Breast epithelium (tissue), 4 donors: ENCODE data around the gene PKDREJ. TPM values are rescaled to one million over a fixed set of nuclear protein-coding genes. Genes with fewer than 3 reads are reported as not detected.

Experiments
- DNase-seq, 2 donors: peaks; one replicate each; pipeline ENCODE4 v3.0.0-alpha.2; 2019; ENCODE audit warnings: low spot score in 2 of 2
- H3K27ac ChIP-seq, 2 donors: fragments of 200-600 bp; sonication (generic) in 1 of 2; one replicate each; pipeline ENCODE4 v1.5.1; 2016 to 2019; ENCODE audit warnings: mild to moderate bottlenecking in 1 of 2
- H3K27me3 ChIP-seq, 2 donors: fragments of 200-600 bp; sonication (generic) in 1 of 2; one replicate each; pipeline versions ENCODE4 v1.5.1 to v1.6.0; 2017 to 2019; ENCODE audit warnings: control low read depth in 1 of 2, mild to moderate bottlenecking in 1 of 2
- H3K36me3 ChIP-seq: fragments of 200-600 bp; one replicate; pipeline ENCODE4 v1.5.1; 2019
- H3K4me1 ChIP-seq, 2 donors: fragments of 200-600 bp; sonication (generic); one replicate each; pipeline ENCODE4 v1.5.1; 2016 to 2019; ENCODE audit warnings: control low read depth in 1 of 2
- H3K4me3 ChIP-seq, 3 donors: fragments of 200-600 bp; sonication (generic); 1 replicate in 2 of 3; 2 replicates in 1 of 3; pipeline ENCODE4 v1.5.1; 2016 to 2019; ENCODE audit warnings: mild to moderate bottlenecking in 3 of 3, moderate library complexity in 2 of 3
- H3K9me3 ChIP-seq, 2 donors: fragments of 200-600 bp; sonication (generic) in 1 of 2; one replicate each; pipeline ENCODE4 v1.5.1; 2016 to 2019; ENCODE audit warnings: control low read depth in 1 of 2
- POLR2A ChIP-seq: fragments of 450-650 bp; IDR thresholded peaks from one replicate; pipeline ENCODE4 v1.6.1; 2016; ENCODE audit warnings: antibody characterized with exemption, mild to moderate bottlenecking, moderate library complexity
- POLR2AphosphoS5 ChIP-seq, 3 donors: sonication (generic); formaldehyde crosslinking; IDR thresholded peaks; one replicate each; pipeline ENCODE4 v1.6.1; 2017; ENCODE audit warnings: antibody characterized with exemption in 3 of 3
- intact Hi-C: fragments of 100-400 bp; cut with DNase I; formaldehyde crosslinking; loops from one replicate; pipeline ENCODE4 v1.15.1; 2023; ENCODE audit warnings: low total_unique reads
- total RNA-seq, 3 donors: library from RNA; depleted of rRNA; stranded (reverse); fragments of >200 nt; gene quantifications; one replicate each; pipeline ENCODE4 v1.1.0, GENCODE V29; 2016
- TF ChIP-seq, protein P1 (sequence below), 3 donors: fragments of 450-650 bp; IDR thresholded peaks; one replicate each; pipeline ENCODE4 v1.5.1; 2016 to 2017; ENCODE audit warnings: antibody characterized with exemption in 3 of 3, mild to moderate bottlenecking in 3 of 3, moderate library complexity in 3 of 3

PKDREJ gene
- total RNA-seq, 3 donors from 2014 or later = 0.16 TPM; not detected in 2

DNA sequence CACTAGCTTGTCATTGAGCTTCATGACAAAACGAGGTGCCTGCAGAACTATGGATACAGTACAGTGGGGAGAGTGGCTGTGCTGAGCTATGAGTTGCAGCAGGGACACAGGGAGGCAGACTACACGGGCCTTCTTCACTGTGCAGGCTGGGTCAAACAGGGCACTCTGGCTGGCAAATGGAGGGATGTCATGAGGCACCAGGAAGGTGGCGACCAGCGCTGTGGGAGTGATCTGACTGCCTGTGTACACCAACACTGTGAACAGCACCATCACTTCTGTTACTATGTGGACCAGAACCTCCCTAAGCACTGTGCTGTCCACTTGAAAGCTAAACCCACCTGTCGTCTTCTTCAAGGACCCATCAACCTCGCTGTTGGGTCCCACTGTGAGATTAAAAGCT lies 3.1 kb downstream of the PKDREJ start:
- Histone ChIP-seq H3K4me1 (no peaks in the 10 kb centered on the region), H3K27ac (no peak overlapping the region), H3K4me3 (no peak overlapping the region), H3K9me3 (no peaks in the 10 kb centered on the region), H3K27me3 (no peaks in the 10 kb centered on the region), H3K36me3 (no peaks in the 10 kb centered on the region)
- DNase-seq = no peak
- intact Hi-C loops = no loop called here
- TF ChIP-seq POLR2AphosphoS5 (IDR thresholded peaks at IDR 0.05) = no peak
- TF ChIP-seq, protein P1, sequence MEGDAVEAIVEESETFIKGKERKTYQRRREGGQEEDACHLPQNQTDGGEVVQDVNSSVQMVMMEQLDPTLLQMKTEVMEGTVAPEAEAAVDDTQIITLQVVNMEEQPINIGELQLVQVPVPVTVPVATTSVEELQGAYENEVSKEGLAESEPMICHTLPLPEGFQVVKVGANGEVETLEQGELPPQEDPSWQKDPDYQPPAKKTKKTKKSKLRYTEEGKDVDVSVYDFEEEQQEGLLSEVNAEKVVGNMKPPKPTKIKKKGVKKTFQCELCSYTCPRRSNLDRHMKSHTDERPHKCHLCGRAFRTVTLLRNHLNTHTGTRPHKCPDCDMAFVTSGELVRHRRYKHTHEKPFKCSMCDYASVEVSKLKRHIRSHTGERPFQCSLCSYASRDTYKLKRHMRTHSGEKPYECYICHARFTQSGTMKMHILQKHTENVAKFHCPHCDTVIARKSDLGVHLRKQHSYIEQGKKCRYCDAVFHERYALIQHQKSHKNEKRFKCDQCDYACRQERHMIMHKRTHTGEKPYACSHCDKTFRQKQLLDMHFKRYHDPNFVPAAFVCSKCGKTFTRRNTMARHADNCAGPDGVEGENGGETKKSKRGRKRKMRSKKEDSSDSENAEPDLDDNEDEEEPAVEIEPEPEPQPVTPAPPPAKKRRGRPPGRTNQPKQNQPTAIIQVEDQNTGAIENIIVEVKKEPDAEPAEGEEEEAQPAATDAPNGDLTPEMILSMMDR (IDR thresholded peaks at IDR 0.05) = no peak
- TF ChIP-seq POLR2A = no peak

DNA sequence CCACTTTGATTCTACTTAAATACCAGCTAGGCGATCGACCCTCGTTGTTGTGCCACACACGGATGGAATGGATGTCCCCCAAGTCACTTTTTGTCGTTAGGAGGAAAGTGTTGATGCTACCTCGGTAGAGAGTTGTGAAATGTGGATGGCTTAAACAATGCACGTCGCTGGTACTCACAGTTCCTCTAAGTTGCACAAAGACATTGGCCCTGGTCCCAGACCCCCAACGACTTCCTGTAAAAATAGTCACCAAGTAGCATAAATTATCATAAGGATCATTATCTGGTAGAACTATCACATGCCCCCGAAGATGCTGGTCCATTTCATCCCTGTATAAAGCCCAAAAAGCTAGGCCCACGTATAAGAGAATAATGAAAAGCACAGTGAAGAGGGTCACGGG lies 3.8 kb downstream of the PKDREJ start:
- Histone ChIP-seq H3K27ac (no peak overlapping the region), H3K27me3 (no peaks in the 10 kb centered on the region), H3K4me1 (no peaks in the 10 kb centered on the region), H3K9me3 (no peaks in the 10 kb centered on the region), H3K36me3 (no peaks in the 10 kb centered on the region), H3K4me3 (no peak overlapping the region)
- no peak for DNase-seq
- TF ChIP-seq POLR2AphosphoS5 (IDR thresholded peaks at IDR 0.05) = no peak
- TF ChIP-seq, protein P1 (IDR thresholded peaks at IDR 0.05) = no peak
- no peak for TF ChIP-seq POLR2A
- intact Hi-C loops = no loop called here

DNA sequence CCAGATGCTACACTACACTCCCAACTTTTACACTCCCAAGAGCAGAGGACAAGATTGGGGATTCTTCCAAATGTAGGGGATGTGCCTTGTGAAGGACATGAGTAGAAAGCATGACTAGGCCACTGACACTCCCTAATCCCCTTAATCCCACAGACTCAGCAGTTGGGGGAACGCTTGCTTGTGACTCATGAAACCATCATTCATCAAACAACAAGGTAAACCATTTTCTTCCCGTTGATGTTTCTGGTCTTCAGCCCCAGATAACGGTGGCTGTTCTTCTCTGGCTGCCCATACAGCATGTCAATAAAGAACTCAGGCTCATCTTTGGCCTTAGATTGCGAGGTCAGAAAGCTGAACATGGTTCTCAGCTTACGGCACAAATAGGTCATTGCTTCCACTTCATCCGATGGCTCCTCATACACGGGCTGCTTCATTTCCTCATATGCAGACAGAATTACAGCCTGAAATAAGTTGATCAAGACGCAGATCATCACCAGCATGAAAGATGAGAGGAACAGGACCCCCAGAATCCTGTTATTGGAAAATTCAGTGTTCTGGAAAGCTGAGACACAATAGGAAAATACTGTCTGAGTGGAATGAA lies 6.7 kb downstream of the PKDREJ start:
- H3K27ac ChIP-seq = no peak overlapping the region
- intact Hi-C loops = no loop called here
- H3K4me1 ChIP-seq = no peaks in the 10 kb centered on the region
- no peaks in the 10 kb centered on the region for H3K9me3 ChIP-seq
- H3K36me3 ChIP-seq = no peaks in the 10 kb centered on the region
- no peak overlapping the region for H3K4me3 ChIP-seq
- TF ChIP-seq POLR2A = no peak
- TF ChIP-seq POLR2AphosphoS5 (IDR thresholded peaks at IDR 0.05) = no peak
- TF ChIP-seq, protein P1 (IDR thresholded peaks at IDR 0.05) = no peak
- no peak for DNase-seq
- H3K27me3 ChIP-seq = no peaks in the 10 kb centered on the region

DNA sequence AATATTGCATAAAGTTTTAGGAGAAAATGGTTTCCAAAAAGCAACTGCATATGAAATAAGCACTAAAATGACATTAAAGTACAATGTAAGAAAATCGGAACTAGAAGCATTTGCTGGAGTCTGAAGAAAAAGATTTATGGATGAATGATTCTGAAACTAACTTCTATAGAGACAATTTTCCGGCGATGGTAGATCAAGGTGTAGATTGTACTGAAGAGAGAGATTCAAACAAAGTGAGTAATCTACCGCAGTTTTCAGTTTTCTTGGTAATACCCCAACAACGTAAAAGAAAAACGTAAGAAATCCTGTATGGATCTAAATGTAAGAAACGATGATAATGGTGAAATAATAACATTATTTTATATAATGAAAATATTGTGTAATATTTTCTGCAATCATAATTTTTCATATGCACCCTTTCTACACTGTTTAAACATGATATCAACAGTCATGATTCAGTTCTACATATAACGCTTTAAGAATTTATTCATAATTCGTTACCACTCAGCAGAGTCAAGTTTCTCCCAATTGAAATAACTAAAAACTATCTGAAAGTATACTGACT lies 11.2 kb downstream of the PKDREJ start:
- H3K27ac ChIP-seq = no peak overlapping the region
- no peaks in the 10 kb centered on the region for H3K36me3 ChIP-seq
- no peak overlapping the region for H3K4me3 ChIP-seq
- intact Hi-C loops = no loop called here
- TF ChIP-seq POLR2A (no peak), POLR2AphosphoS5 (IDR thresholded peaks at IDR 0.05) (no peak)
- TF ChIP-seq, protein P1 (IDR thresholded peaks at IDR 0.05) = no peak
- no peaks in the 10 kb centered on the region for H3K9me3 ChIP-seq
- peaks cover 0 to 5% of the 10 kb centered on the region in 2 donors for H3K4me1 ChIP-seq
- no peak for DNase-seq
- H3K27me3 ChIP-seq = no peaks in the 10 kb centered on the region

DNA sequence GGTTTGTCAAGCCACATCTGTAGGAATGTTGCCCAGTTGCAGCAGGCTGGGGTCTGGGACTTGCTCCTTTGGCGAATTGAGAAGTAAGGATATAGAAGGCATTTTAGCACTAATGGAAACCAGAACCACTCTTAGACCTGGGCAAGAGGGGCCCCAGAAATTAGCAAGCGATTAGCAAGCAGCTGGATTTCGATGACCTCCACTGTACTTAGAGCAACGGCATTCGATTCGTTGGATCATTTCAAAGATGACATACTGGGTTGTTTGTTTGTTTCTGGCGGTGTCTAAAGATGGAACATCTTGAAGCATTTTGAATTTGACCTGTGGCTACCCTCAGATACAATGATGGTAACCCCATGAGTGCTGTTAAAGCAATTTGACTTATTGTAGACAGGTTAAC lies 11.9 kb downstream of the PKDREJ start:
- H3K27ac ChIP-seq = peak overlapping the region in 1 of 2 donors; percentile 86
- peaks cover 0 to 5% of the 10 kb centered on the region in 2 donors for H3K4me1 ChIP-seq
- DNase-seq = no peak
- no peaks in the 10 kb centered on the region for H3K9me3 ChIP-seq
- TF ChIP-seq POLR2A (no peak), POLR2AphosphoS5 (IDR thresholded peaks at IDR 0.05) (no peak)
- TF ChIP-seq, protein P1 (IDR thresholded peaks at IDR 0.05) = no peak
- no peaks in the 10 kb centered on the region for H3K36me3 ChIP-seq
- no peaks in the 10 kb centered on the region for H3K27me3 ChIP-seq
- peak overlapping the region; percentile 81 to 88 (median 82) for H3K4me3 ChIP-seq
- intact Hi-C loops = no loop called here
